Skin of body (tissue), 2 donors: ENCODE data around the gene ZNF226. TPM values are rescaled to one million over a fixed set of nuclear protein-coding genes. Genes with fewer than 3 reads are reported as not detected.
A peak's percentile ranks its signal among the peaks of the same experiment; 100 is the strongest.
"Not testable (repeated sequence)": the region's sequence is repeated elsewhere in the genome, so short reads cannot be mapped to it uniquely, and the experiment has no call there.

ENCODE experiments used
- DNase-seq: peaks from one replicate; lab custom pipeline; 2025; lab: John Stamatoyannopoulos, UW
- total RNA-seq: library from RNA; depleted of rRNA; stranded (reverse); fragments of >200 nt; gene quantifications from one replicate; pipeline ENCODE4 v1.2.3, GENCODE V29; 2014

Gene ZNF226
- total RNA-seq, 1 donor from 2014 or later: 20.3 TPM

DNA sequence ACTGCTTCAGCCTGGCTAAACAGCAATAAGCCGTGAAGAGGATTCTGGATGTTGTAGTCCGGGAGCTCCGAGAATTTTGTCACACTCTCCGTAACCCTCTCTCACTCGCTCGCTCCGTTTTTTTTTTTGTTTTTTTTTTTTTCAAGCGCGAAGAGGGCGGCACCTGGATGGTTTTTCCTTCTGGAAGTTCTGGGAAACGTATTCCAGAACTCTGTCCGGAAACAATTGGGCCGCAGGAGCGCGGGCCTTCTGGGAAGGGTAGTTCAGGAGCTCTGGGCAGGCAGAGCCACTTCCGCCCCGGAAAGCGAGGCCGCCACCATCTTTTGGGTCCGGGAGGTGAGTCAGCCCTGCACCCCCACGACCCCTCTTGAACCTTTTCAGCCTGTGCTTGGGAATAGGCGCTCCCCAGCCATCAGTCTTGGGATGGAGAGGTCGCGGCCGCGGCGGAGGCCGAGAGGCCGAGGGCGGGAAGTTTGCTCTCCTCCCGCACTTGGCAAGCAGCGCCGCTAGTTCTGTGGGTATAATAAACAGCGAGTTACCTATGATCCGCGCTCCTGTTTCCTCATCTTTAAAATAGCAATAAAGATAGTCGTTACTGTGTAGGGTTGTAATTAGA, 47.5 kb downstream of the ZNF226 start, which contains the start of gene ZNF227:
Gene ZNF227 (plus strand): TSS at position 283 of the 616 bp plus-strand sequence. CDS start 5,261 bp downstream, outside the sequence.
- peak; percentile 94 for DNase-seq

DNA sequence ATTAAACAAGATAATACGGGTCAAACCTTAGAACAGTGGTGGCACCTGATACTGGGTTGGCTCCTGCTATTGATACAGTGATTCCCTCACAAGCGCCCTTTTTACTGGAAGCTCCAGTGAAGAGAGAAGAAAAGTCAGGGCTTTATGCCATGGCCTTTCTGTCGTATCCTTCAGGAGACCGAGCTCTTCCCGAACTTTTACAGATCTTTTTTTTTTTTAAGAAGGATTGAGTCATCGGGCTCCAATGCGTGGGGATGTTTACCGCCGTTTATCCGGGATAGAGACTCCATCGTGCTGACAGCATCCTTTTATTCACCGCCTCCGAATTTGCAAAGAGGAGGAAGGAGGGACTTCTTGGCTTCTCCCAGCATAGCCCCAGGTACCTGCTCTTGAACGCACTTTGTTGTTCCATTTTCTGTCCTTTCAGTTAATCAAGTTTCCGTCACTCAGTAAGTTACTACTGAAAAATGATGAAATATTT, 48.0 kb downstream of the ZNF226 start:
- DNase-seq: peak; percentile 62

DNA sequence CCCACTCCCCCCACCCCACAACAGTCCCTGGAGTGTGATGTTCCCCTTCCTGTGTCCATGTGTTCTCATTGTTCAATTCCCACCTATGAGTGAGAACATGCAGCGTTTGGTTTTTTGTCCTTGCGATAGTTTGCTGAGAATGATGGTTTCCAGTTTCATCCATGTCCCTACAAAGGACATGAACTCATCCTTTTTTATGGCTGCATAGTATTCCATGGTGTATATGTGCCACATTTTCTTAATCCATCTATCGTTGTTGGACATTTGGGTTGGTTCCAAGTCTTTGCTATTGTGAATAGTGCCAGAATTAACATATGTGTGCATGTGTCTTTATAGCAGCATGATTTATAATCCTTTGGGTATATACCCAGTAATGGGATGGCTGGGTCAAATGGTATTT, 55.0 kb downstream of the ZNF226 start:
- DNase-seq: not testable (repeated sequence)

DNA sequence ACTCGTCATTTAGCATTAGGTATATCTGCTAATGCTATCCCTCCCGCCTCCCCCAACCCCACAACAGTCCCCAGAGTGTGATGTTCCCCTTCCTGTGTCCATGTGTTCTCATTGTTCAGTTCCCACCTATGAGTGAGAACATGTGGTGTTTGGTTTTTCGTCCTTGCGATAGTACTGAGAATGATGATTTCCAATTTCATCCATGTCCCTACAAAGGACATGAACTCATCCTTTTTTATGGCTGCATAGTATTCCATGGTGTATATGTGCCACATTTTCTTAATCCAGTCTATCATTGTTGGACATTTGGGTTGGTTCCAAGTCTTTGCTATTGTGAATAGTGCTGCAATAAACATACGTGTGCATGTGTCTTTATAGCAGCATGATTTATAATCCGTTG, 55.9 kb downstream of the ZNF226 start:
- not testable (repeated sequence) for DNase-seq

DNA sequence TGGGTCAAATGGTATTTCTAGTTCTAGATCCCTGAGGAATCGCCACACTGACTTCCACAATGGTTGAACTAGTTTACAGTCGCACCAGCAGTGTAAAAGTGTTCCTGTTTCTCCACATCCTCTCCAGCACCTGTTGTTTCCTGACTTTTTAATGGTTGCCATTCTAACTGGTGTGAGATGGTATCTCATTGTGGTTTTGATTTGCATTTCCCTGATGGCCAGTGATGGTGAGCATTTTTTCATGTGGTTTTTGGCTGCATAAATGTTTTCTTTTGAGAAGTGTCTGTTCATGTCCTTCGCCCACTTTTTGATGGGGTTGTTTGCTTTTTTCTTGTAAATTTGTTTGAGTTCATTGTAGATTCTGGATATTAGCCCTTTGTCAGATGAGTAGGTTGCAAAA, 56.4 kb downstream of the ZNF226 start:
- DNase-seq: not testable (repeated sequence)

Other genes with a start within 250 kb of the ZNF226 start
- gene ZNF45, start 229.8 kb upstream of the ZNF226 start, total RNA-seq: 15.1 TPM
- gene ZNF221, start 213.9 kb upstream of the ZNF226 start, total RNA-seq: 6.5 TPM
- 8.4 TPM for gene ZNF155, start 180.9 kb upstream of the ZNF226 start, total RNA-seq
- gene ZNF230, start 162.1 kb upstream of the ZNF226 start, total RNA-seq: 5.0 TPM
- gene ZNF222, start 139.7 kb upstream of the ZNF226 start, total RNA-seq: 5.3 TPM
- gene ZNF223, start 113.1 kb upstream of the ZNF226 start, total RNA-seq: 7.1 TPM
- gene ZNF284, start 92.9 kb upstream of the ZNF226 start, total RNA-seq: 3.7 TPM
- 35.8 TPM for gene ZNF224, start 70.7 kb upstream of the ZNF226 start, total RNA-seq
- 5.9 TPM for gene ZNF225, start 51.7 kb upstream of the ZNF226 start, total RNA-seq
- gene ZNF234, start 23.5 kb upstream of the ZNF226 start, total RNA-seq: 12.8 TPM
- 20.2 TPM for gene ZNF227, start 47.4 kb downstream of the ZNF226 start, total RNA-seq
- 1.2 TPM for gene ZNF233, start 94.8 kb downstream of the ZNF226 start, total RNA-seq
- 10.4 TPM for gene ZNF235, start 139.9 kb downstream of the ZNF226 start, total RNA-seq
- gene ZNF112, start 191.6 kb downstream of the ZNF226 start, total RNA-seq: 8.3 TPM
- gene ZNF285, start 236.5 kb downstream of the ZNF226 start, total RNA-seq: 2.8 TPM